ENCODE data around the gene TMEM114.

TMEM114 gene

GRCh38 chr16:8630255-8630953, 40.1 kb upstream of the TMEM114 start:
- no peak for TF ChIP-seq CTCF (IDR thresholded peaks at IDR 0.05; ENCODE audit: borderline replicate concordance, insufficient read depth, low read depth, low read length)
- H3K4me3 ChIP-seq (ENCODE audit: low read depth, low read length): no peak overlapping the region

- no peak overlapping the region for H3K4me3 ChIP-seq (ENCODE audit: low read depth, low read length)
- TF ChIP-seq CTCF (IDR thresholded peaks at IDR 0.05; ENCODE audit: borderline replicate concordance, insufficient read depth, low read depth, low read length): no peak
These were observed 38.8 kb upstream of the TMEM114 start for GRCh38 chr16:8628981-8629725.

- H3K4me3 ChIP-seq (ENCODE audit: low read depth, low read length): no peak overlapping the region
- no peak for TF ChIP-seq CTCF (IDR thresholded peaks at IDR 0.05; ENCODE audit: borderline replicate concordance, insufficient read depth, low read depth, low read length)
These were observed 37.1 kb upstream of the TMEM114 start for GRCh38 chr16:8627456-8627855.

- no peak for TF ChIP-seq CTCF (IDR thresholded peaks at IDR 0.05; ENCODE audit: borderline replicate concordance, insufficient read depth, low read depth, low read length)
- H3K4me3 ChIP-seq (ENCODE audit: low read depth, low read length): no peak overlapping the region
These were observed 36.6 kb upstream of the TMEM114 start for GRCh38 chr16:8626946-8627345.

GRCh38 chr16:8625491-8626087, 35.3 kb upstream of the TMEM114 start:
- no peak for TF ChIP-seq CTCF (IDR thresholded peaks at IDR 0.05; ENCODE audit: borderline replicate concordance, insufficient read depth, low read depth, low read length)
- H3K4me3 ChIP-seq (ENCODE audit: low read depth, low read length): no peak overlapping the region

- no peak overlapping the region for H3K4me3 ChIP-seq (ENCODE audit: low read depth, low read length)
- no peak for TF ChIP-seq CTCF (IDR thresholded peaks at IDR 0.05; ENCODE audit: borderline replicate concordance, insufficient read depth, low read depth, low read length)
These were observed 33.3 kb upstream of the TMEM114 start for GRCh38 chr16:8623634-8624033.
